Measurements from ENCODE around the gene PHLPP2.
"Not testable (repeated sequence)": the region's sequence is repeated elsewhere in the genome, so short reads cannot be mapped to it uniquely, and the experiment has no call there.

Gene PHLPP2

DNA sequence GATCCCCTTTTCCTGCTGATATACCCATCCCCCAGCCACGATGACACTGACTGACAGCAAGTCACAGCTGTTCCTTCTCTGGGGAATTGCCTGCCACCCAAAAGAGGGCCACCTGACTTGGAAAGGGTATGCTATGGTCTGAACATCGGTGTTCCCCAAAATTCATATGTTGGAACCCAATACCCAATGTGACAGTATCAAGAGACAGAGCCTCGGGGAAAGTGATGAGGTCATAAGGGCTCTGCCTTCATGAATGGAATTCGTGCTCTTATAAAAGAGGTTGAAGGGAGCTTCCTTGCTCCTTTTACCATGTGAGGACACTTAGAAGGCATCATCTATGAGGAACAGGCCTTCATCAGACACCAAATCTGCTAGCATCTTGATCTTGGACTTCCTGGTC is 106.1 kb downstream of the PHLPP2 start:
- no peak for DNase-seq

DNA sequence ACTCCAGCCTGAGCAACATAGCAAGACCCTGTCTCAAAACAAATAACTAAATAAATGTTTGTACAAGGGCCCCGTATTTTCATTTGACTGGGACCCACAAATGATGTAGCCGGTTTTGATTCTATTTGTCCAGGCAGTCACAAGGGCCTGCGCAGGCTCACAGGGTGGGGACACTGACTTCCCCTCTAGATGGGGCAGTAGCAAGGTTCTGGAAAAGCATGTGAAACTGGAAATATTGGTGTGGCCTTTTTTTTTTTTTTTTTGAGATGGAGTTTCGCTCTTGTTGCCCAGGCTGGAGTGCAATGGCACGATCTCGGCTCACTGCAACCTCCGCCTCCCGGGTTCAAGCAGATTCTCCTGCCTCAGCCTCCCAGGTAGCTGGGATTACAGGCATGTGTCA is 109.5 kb downstream of the PHLPP2 start:
- not testable (repeated sequence) for DNase-seq

DNA sequence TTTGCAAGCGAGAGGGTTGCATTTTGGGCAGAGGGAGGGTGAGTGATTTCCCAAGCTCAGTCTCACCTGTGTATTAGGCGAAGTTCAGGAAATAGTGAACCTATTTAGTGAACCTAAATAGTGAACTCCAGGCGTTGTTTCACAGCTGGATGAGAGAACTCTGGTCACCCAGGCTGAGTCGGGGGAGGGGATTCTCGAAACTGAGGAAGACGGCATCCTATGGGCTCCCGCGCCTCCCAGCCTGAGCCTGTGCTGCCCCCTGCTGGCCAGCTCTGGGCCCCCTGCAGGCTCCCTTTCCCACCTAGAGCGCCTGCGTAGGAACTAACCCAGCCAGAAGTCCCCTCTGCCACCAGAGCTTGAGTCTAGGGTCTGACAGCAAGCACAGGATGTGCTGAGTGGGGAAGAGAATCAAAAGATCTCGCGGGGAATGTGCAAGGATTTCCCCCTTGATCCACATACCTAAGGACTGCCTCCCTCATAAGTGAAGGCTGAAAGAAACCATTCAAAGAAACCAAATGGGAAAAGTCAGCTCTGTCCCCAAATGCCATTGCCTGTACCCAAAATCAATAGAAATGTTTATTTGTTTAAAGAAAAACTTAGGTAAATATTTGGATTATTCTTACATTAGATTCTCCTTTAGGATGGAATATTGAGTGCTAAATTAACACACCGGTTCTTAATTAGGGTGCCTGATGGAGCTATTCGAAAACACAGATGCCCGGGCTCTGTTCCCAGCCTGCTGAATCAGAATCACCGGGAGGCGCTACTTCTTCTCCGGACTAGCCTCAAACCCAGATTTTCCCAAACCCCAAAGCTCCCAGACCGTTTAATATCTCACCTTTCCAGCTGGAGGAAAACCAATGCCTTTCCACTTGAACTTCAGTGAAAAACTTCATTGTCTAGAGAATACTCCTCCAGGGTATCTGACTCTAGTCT is 113.3 kb downstream of the PHLPP2 start:
- DNase-seq = no peak

DNA sequence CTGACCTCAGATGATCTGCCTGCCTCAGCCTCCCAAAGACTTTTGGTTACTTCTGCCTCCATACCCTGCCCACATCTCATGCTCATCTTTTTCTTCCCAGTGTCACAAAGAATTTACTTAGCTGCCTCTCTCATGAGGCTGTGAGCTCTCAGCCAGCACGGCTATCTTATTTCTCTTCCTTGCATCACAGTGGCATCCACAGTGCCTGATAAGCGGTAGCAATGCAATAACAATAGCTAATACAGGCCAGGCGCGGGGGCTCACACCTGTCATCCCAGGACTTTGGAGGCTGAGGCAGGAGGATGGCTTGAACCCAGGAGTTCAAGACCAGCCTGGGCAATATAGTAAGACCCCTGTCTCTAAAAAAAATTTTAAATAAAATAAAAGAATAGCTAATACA is 114.1 kb downstream of the PHLPP2 start:
- no peak for DNase-seq

DNA sequence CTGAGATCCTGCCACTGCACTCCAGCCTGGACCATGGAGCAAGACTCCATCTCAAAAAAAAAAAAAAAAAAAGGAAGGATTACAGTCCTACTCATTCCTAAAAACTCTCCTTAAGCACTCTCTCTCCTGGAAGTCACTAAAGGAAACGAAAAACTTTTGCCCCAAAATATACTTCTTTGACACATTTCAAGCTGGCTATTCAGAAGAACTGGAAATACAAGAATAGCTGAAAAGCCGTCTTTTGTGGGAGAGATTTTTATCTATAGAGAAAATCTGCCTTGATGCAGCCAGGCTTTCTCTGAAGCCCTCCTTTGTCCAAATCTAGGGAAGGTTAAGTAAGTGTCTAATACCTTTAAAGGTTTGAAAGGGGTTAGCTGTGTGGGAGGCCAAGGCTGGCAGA is 115.4 kb downstream of the PHLPP2 start:
- no peak for DNase-seq

DNA sequence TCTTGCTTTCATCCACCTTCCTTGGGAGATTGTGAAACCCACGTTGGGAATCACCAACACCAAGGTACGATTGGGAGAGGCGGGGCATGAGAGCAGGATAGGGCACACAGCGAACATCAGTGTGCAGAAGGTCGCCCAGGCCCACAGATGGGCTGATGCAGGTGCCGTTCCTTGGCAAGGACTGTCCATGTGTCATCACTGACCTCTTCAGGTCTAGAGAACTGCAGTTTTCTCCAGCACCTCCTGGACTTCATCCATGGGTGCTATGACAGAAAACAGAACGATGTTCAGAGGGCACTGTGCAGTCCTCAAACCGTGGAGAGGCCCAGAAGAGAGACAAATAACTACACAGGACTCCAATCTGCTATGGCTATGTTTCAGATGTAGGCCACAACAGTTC is 123.7 kb downstream of the PHLPP2 start:
- DNase-seq = no peak

DNA sequence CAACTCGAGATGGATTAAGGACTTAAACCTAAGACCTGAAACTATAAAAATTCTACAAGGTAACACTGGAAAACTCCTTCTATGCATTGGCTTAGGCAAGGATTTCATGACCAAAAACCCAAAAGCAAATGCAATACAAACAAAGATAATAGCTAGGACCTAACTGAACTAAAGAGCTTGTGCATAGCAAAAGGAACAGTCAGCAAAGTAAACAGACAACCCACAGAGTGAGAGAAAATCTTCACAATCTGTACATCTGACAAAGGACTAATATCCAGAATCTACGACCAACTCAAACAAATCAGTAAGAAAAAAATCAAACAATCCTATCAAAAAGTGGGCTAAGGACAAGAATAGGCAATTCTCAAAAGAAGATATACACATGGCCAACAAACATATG is 126.1 kb downstream of the PHLPP2 start:
- DNase-seq = not testable (repeated sequence)

DNA sequence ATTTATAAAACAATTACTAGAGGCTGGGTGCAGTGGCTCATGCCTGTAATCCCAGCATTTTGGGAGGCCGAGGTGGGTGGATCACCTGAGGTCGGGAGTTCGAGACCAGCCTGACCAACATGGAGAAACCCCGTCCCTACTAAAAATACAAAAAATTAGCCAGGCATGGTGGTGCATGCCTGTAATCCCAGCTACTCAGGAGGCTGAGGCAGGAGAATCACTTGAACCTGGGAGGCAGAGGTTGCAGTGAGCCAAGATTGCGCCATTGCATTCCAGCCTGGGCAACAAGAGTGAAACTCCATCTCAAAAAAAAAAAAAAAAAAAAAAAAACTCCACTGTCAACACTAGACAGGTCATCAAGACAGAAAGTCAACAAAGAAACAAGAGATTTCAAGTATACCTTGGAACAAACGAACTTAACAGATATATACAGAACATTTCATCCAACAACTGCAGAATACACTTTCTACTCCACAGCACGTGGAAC is 129.1 kb downstream of the PHLPP2 start:
- DNase-seq = not testable (repeated sequence)
